ENCODE results near the gene HS6ST1. TPM values are rescaled to one million over a fixed set of nuclear protein-coding genes. Genes with fewer than 3 reads are reported as not detected.

The HS6ST1 gene
- total and polyA plus RNA-seq, 2 of the 4 experiments (the other 2 are of a cell fraction): 29.9 to 36.9 TPM

DNA sequence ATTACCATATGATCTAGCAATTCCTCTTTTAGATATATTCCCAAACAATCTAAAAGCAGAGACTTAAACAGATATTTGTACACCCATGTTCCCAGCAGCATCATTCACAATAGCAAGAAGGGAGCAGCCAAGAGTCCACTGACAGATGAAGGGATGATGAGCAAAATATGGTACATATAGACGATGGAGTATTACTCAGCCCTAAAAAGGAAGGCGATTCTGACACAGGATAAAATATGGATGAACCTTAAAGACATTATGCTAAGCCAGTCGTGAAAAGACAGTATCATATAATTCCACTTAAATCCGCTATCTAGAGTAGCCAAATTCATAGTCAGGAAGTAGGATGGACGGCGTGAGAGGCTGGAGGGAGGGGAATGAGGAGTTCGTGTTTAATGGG lies 20.4 kb downstream of the HS6ST1 start:
- Histone ChIP-seq H3K9me3 (ENCODE audit: control insufficient read depth, insufficient read depth, low read length) (no peaks in the 10 kb centered on the region), H3K14ac (replicated peaks; ENCODE audit: low read depth, low read length) (no peak overlapping the region), H3K9me1 (ENCODE audit: insufficient read depth, low read length) (peaks cover 51% of the 10 kb centered on the region), H2BK5ac (ENCODE audit: low read depth, low read length, poor library complexity, severe bottlenecking) (no peak overlapping the region), H3K4me3 (ENCODE audit: insufficient read depth, low read depth, low read length) (no peak overlapping the region), H2AFZ (replicated peaks; ENCODE audit: low read length, poor library complexity) (no peak overlapping the region), H4K20me1 (ENCODE audit: insufficient read depth, low read length) (peaks cover 67% of the 10 kb centered on the region), H3K4me1 (ENCODE audit: control insufficient read depth, insufficient read depth, low read length) (peaks cover 55% of the 10 kb centered on the region), H4K8ac (ENCODE audit: low read depth in 2 of 2, low read length in 2 of 2) (peak overlapping the region in 1 of 2 experiments; percentile 31; a peak in 3 of 4 replicates), H3K23ac (ENCODE audit: low read depth, low read length) (no peak overlapping the region), H2AK5ac (ENCODE audit: low read depth, low read length) (no peak overlapping the region), H3K56ac (ENCODE audit: extremely low read depth, insufficient read depth, low read length) (no peak overlapping the region), H2BK20ac (ENCODE audit: low read depth, low read length) (no peak overlapping the region), H3K27me3 (ENCODE audit: control insufficient read depth, insufficient read depth, low read length) (no peaks in the 10 kb centered on the region), H3K36me3 (ENCODE audit: control insufficient read depth, insufficient read depth, low read length) (peaks cover 29% of the 10 kb centered on the region), H3K18ac (ENCODE audit: low read depth, low read length) (no peak overlapping the region), H3K4ac (ENCODE audit: low read depth, low read length) (no peak overlapping the region), H4K91ac (ENCODE audit: insufficient read depth, low read depth, low read length) (no peak overlapping the region), H4K5ac (ENCODE audit: low read depth, low read length) (no peak overlapping the region), H2BK120ac (ENCODE audit: low read depth, low read length) (no peak overlapping the region), H3K79me1 (ENCODE audit: low read depth in 1 of 2, low read length in 2 of 2) (peaks cover 48 to 89% of the 10 kb centered on the region in 2 experiments), H3K27ac (ENCODE audit: insufficient read depth, low read length) (no peak overlapping the region), H2AK9ac (replicated peaks; ENCODE audit: low read depth, low read length, poor library complexity) (no peak overlapping the region), H2BK15ac (ENCODE audit: low read depth, low read length) (no peak overlapping the region), H3K9ac (ENCODE audit: low read depth, low read length) (no peak overlapping the region), H3K4me2 (ENCODE audit: low read depth, low read length) (no peak overlapping the region)
- ChIA-PET POLR2A (ENCODE audit: unreplicated experiment) (no interaction called here), CTCF (no interaction called here)
- DNase-seq (no peak), ATAC-seq (ENCODE audit: low read depth) (no peak)
- TF ChIP-seq NFE2L2 (IDR thresholded peaks at IDR 0.05; ENCODE audit: low read depth, low read length): no peak
- TF ChIP-seq, protein P1, sequence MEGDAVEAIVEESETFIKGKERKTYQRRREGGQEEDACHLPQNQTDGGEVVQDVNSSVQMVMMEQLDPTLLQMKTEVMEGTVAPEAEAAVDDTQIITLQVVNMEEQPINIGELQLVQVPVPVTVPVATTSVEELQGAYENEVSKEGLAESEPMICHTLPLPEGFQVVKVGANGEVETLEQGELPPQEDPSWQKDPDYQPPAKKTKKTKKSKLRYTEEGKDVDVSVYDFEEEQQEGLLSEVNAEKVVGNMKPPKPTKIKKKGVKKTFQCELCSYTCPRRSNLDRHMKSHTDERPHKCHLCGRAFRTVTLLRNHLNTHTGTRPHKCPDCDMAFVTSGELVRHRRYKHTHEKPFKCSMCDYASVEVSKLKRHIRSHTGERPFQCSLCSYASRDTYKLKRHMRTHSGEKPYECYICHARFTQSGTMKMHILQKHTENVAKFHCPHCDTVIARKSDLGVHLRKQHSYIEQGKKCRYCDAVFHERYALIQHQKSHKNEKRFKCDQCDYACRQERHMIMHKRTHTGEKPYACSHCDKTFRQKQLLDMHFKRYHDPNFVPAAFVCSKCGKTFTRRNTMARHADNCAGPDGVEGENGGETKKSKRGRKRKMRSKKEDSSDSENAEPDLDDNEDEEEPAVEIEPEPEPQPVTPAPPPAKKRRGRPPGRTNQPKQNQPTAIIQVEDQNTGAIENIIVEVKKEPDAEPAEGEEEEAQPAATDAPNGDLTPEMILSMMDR (conservative IDR thresholded peaks at IDR 0.05; ENCODE audit: low read depth, low read length): no peak
- no peak for TF ChIP-seq BHLHE40 (IDR thresholded peaks at IDR 0.05; ENCODE audit: low read depth, low read length)
- TF ChIP-seq RAD21 (IDR thresholded peaks at IDR 0.05; ENCODE audit: low read length): no peak
- TF ChIP-seq CEBPB (IDR thresholded peaks at IDR 0.05; ENCODE audit: low read depth, low read length): no peak
- in situ Hi-C loops (cut with MboI; ENCODE audit: low sequenced_read_pairs) (no loop called here), dilution Hi-C loops (cut with HindIII; ENCODE audit: low sequenced_read_pairs, unreplicated experiment) (no loop called here), intact Hi-C loops (cut with micrococcal nuclease) (no loop called here)
- WGBS, 2 experiments (ENCODE audit: extremely low coverage in 2 of 2, insufficient read length in 1 of 2): no CpG with 5 or more reads among the region's 7 CpGs
- BruUV-seq (replicated peaks): no TSS peak

All from IMR-90 (cell line).